AG09309 (cell line): ENCODE results near the gene HTRA3.
"Not testable (repeated sequence)": the region's sequence is repeated elsewhere in the genome, so short reads cannot be mapped to it uniquely, and the experiment has no call there.

Experiments used
- DNase-seq: peaks from one replicate; pipeline ENCODE4 v3.0.0-alpha.2; 2010; ENCODE audit warnings: low read depth
- H3K4me3 ChIP-seq: 2 replicates; pipeline ENCODE4 v1.5.1; 2011; ENCODE audit warnings: mild to moderate bottlenecking, low read depth, low read length, moderate library complexity; ENCODE audit not compliant: control insufficient read depth
- CTCF ChIP-seq: IDR thresholded peaks from 2 replicates; pipeline ENCODE4 v1.5.1; 2011; ENCODE audit warnings: mild to moderate bottlenecking, low read depth, low read length, inconsistent platforms; ENCODE audit not compliant: insufficient read depth, control insufficient read depth; ENCODE audit errors: missing control alignments

The HTRA3 gene

GRCh38 chr4:8333726-8334460 is 64.3 kb downstream of the HTRA3 start:
- DNase-seq = no peak

GRCh38 chr4:8334786-8335460 is 65.4 kb downstream of the HTRA3 start:
- DNase-seq = no peak
- H3K4me3 ChIP-seq = no peak overlapping the region
- TF ChIP-seq CTCF = no peak

More at GRCh38 chr4:8333726-8334460, 64.3 kb downstream of the HTRA3 start:
- no peak for TF ChIP-seq CTCF
- no peak overlapping the region for H3K4me3 ChIP-seq

- no peak for TF ChIP-seq CTCF
- DNase-seq = no peak
- H3K4me3 ChIP-seq = no peak overlapping the region
These were observed 66.3 kb downstream of the HTRA3 start for GRCh38 chr4:8335848-8336247.

- no peak for DNase-seq
- no peak overlapping the region for H3K4me3 ChIP-seq
- TF ChIP-seq CTCF = no peak
These were observed 67.0 kb downstream of the HTRA3 start for GRCh38 chr4:8336412-8337075.

- DNase-seq = no peak
- no peak for TF ChIP-seq CTCF
- H3K4me3 ChIP-seq = no peak overlapping the region
These were observed 68.9 kb downstream of the HTRA3 start for GRCh38 chr4:8338351-8338961.

- TF ChIP-seq CTCF = no peak
- no peak overlapping the region for H3K4me3 ChIP-seq
- DNase-seq = no peak
These were observed 71.3 kb downstream of the HTRA3 start for GRCh38 chr4:8340781-8341241.

- DNase-seq, H3K4me3 ChIP-seq: not testable (repeated sequence)
These were observed 71.7 kb downstream of the HTRA3 start for GRCh38 chr4:8341281-8341680.
